HepG2 (cell line): ENCODE data around the gene WDR5B. TPM values are rescaled to one million over a fixed set of nuclear protein-coding genes. Genes with fewer than 3 reads are reported as not detected.
A peak's percentile ranks its signal among the peaks of the same experiment; 100 is the strongest.

Experiments
- ATAC-seq: fragments of 200-7000 bp; cut with Tn5 transposase; 3 replicates; pipeline ENCODE4 v1.9.1; 2020; ENCODE audit warnings: mild to moderate bottlenecking, moderate library complexity
- BruUV-seq: library from RNA; stranded (reverse); fragments of 400-500 nt; replicated peaks from 2 replicates; lab custom pipeline; 2021; lab: Mats Ljungman, UMichigan
- CTCF ChIA-PET: fragments of 300-600 bp; formaldehyde crosslinking; extraction: SDS; loops from one replicate; lab custom pipeline; 2021; ENCODE audit warnings: low total read pairs, inconsistent platforms, low intra/inter-chr PET ratio; lab: Yijun Ruan, JAX
- POLR2A ChIA-PET: fragments of 350-600 bp; sonication (Branson Sonifier 250); formaldehyde crosslinking; loops from one replicate; lab custom pipeline; 2020; ENCODE audit warnings: antibody characterized with exemption, inconsistent platforms; lab: Yijun Ruan, JAX
- DNase-seq: peaks from one replicate; pipeline ENCODE4 v3.0.0-alpha.2; 2015; ENCODE audit warnings: low spot score
- FAIRE-seq: peaks from 3 replicates; lab custom pipeline; 2011; peaks lifted over from hg19 to GRCh38; lab: Jason Lieb, UNC
- H2AFZ ChIP-seq: one replicate; pipeline ENCODE4 v1.6.1; 2011; ENCODE audit warnings: low read length, inconsistent platforms
- H3K27ac ChIP-seq: fragments of 300-600 bp; 3 replicates; pipeline ENCODE4 v1.8.0; 2011; ENCODE audit warnings: mixed run types, mild to moderate bottlenecking, mixed read lengths, low read length, inconsistent platforms; ENCODE audit not compliant: insufficient read depth; ENCODE audit errors: extremely low read length
- H3K27me3 ChIP-seq, 2 experiments: fragments of 200-600 bp in 1 of 2; 2 replicates in 1 of 2; 3 replicates in 1 of 2; pipeline versions ENCODE4 v1.6.0 to v1.8.0; 2011; ENCODE audit warnings: low read length in 2 of 2, mild to moderate bottlenecking in 2 of 2, moderate library complexity in 2 of 2, inconsistent platforms in 1 of 2; ENCODE audit not compliant: insufficient read depth in 2 of 2, control insufficient read depth in 1 of 2
- H3K36me3 ChIP-seq, 2 experiments: fragments of 200-600 bp in 1 of 2; replicated peaks in 1 of 2; 2 replicates in 1 of 2; 3 replicates in 1 of 2; pipeline versions ENCODE4 v1.5.1 to v1.8.0; 2011; ENCODE audit warnings: low read length in 2 of 2, inconsistent platforms in 1 of 2; ENCODE audit not compliant: insufficient read depth in 2 of 2, control insufficient read depth in 1 of 2
- H3K4me1 ChIP-seq: 2 replicates; pipeline ENCODE4 v1.5.1; 2012; ENCODE audit warnings: low read length, inconsistent platforms; ENCODE audit not compliant: insufficient read depth
- H3K4me2 ChIP-seq: 2 replicates; pipeline ENCODE4 v1.6.0; 2011; ENCODE audit warnings: low read depth, low read length, inconsistent platforms
- H3K4me3 ChIP-seq, 3 experiments: fragments of 200-600 bp in 1 of 3; sonication (generic), shearing (Covaris generic) in 1 of 3; replicated peaks in 1 of 3; 2 replicates each; pipeline ENCODE4 v1.5.1; 2011 to 2016; ENCODE audit warnings: low read length in 3 of 3, inconsistent platforms in 2 of 3, low read depth in 2 of 3, mild to moderate bottlenecking in 2 of 3, control low read depth in 1 of 3, mixed read lengths in 1 of 3; ENCODE audit not compliant: insufficient read depth in 1 of 3
- H3K79me2 ChIP-seq: one replicate; pipeline ENCODE4 v1.6.1; 2011; ENCODE audit warnings: low read length, inconsistent platforms; ENCODE audit not compliant: insufficient read depth
- H3K9ac ChIP-seq: 2 replicates; pipeline ENCODE4 v1.6.0; 2011; ENCODE audit warnings: mild to moderate bottlenecking, low read depth, low read length, inconsistent platforms; ENCODE audit not compliant: insufficient read depth
- H3K9me3 ChIP-seq: 2 replicates; pipeline ENCODE4 v1.5.1; 2012; ENCODE audit warnings: mild to moderate bottlenecking, low read length
- H4K20me1 ChIP-seq: 2 replicates; pipeline ENCODE4 v1.6.0; 2011; ENCODE audit warnings: inconsistent platforms, mild to moderate bottlenecking, low read length, moderate library complexity; ENCODE audit not compliant: insufficient read depth
- CERS6 ChIP-seq: sonication (generic); formaldehyde crosslinking; IDR thresholded peaks from 2 replicates; pipeline ENCODE4 v1.5.0; 2020; ENCODE audit warnings: missing genetic modification reagents
- GTF2F1 ChIP-seq: fragments of 150-350 bp; IDR thresholded peaks from 2 replicates; pipeline ENCODE4 v1.6.1; 2014; ENCODE audit warnings: low read length
- HDAC1 ChIP-seq: sonication (generic); formaldehyde crosslinking; IDR thresholded peaks from 2 replicates; pipeline ENCODE4 v1.5.1; 2020; ENCODE audit warnings: mild to moderate bottlenecking, missing genetic modification reagents
- MLX ChIP-seq: IDR thresholded peaks from 2 replicates; pipeline ENCODE4 v1.6.1; 2016
- NAIF1 ChIP-seq: sonication (generic); formaldehyde crosslinking; IDR thresholded peaks from 2 replicates; pipeline ENCODE4 v1.5.0; 2020; ENCODE audit warnings: mild to moderate bottlenecking, missing genetic modification reagents, borderline replicate concordance
- NCOR1 ChIP-seq: fragments of 200-600 bp; sonication (generic); IDR thresholded peaks from 2 replicates; pipeline ENCODE4 v1.7.0; 2017; ENCODE audit warnings: antibody characterized with exemption, low read length, borderline replicate concordance
- NRL ChIP-seq: sonication (generic); formaldehyde crosslinking; IDR thresholded peaks from 2 replicates; pipeline ENCODE4 v1.5.0; 2020; ENCODE audit warnings: missing genetic modification reagents, mild to moderate bottlenecking, moderate library complexity, borderline replicate concordance
- SMAD3 ChIP-seq: sonication (generic); formaldehyde crosslinking; IDR thresholded peaks from 2 replicates; pipeline ENCODE4 v1.4.0; 2020; ENCODE audit warnings: missing genetic modification reagents
- SOX6 ChIP-seq, 2 experiments: fragments of 450-650 bp in 1 of 2; sonication (generic) in 1 of 2; formaldehyde crosslinking in 1 of 2; IDR thresholded peaks; 2 replicates each; pipeline versions ENCODE4 v1.4.0 to v1.6.1; 2017 to 2020; ENCODE audit warnings: antibody characterized with exemption in 1 of 2, mild to moderate bottlenecking in 1 of 2, missing genetic modification reagents in 1 of 2
- TEF ChIP-seq: sonication (generic); formaldehyde crosslinking; IDR thresholded peaks from 2 replicates; pipeline ENCODE4 v1.5.0; 2020; ENCODE audit warnings: missing genetic modification reagents
- ZIK1 ChIP-seq: sonication (generic); formaldehyde crosslinking; IDR thresholded peaks from 2 replicates; pipeline ENCODE4 v1.5.0; 2020; ENCODE audit warnings: mild to moderate bottlenecking, low read depth, missing genetic modification reagents, borderline replicate concordance
- ZNF276 ChIP-seq: sonication (generic); formaldehyde crosslinking; IDR thresholded peaks from 2 replicates; pipeline ENCODE4 v1.4.0; 2020; ENCODE audit warnings: mild to moderate bottlenecking, low read depth, missing genetic modification reagents
- ZNF431 ChIP-seq: sonication (generic); formaldehyde crosslinking; IDR thresholded peaks from 2 replicates; pipeline ENCODE4 v1.9.0; 2022; ENCODE audit warnings: missing genetic modification reagents, low read depth, mild to moderate bottlenecking, borderline replicate concordance
- ZNF850 ChIP-seq: sonication (generic); formaldehyde crosslinking; conservative IDR thresholded peaks from 2 replicates; pipeline ENCODE4 v1.9.0; 2021; ENCODE audit warnings: mild to moderate bottlenecking, missing genetic modification reagents
- WGBS: methylation state at CpG from one replicate; pipeline ENCODE4 v1.1.6; 2017; ENCODE audit warnings: low lambda C conversion rate; 5-methylcytosine and 5-hydroxymethylcytosine counted together
- in situ Hi-C: cut with HindIII; loops from 2 replicates; pipeline ENCODE4 v1.10.0; 2017; ENCODE audit warnings: low pct_unique_long_range_greater_than_20kb; ENCODE audit not compliant: extremely low pct_ligation_motif_present
- intact Hi-C: fragments of 100-400 bp; cut with micrococcal nuclease; formaldehyde crosslinking; loops from one replicate; pipeline ENCODE4 v1.10.0; 2022; ENCODE audit not compliant: unreplicated experiment
- polyA plus RNA-seq, 8 experiments: library from polyadenylated mRNA; depleted of rRNA in 3 of 8; stranded (reverse) in 7 of 8; unstranded in 1 of 8; fragments of >200 nt; fragmentation: Illumina TruSeq in 4 of 8; extraction: Trizol in 4 of 8; gene quantifications; 2 replicates each; pipeline versions ENCODE4 v1.2.1 to v1.2.3, GENCODE V29; 2011 to 2016; ENCODE audit warnings: low read depth in 4 of 8, missing spikeins in 1 of 8, mixed read lengths in 1 of 8; ENCODE audit not compliant: insufficient read depth in 1 of 8
- total RNA-seq, 5 experiments: library from RNA; depleted of rRNA; stranded (reverse); fragments of >200 nt; fragmentation: Illumina TruSeq; extraction: Trizol; gene quantifications; 2 replicates each; pipeline ENCODE4 v1.2.3, GENCODE V29; 2016; ENCODE audit warnings: low read depth in 1 of 5

Gene WDR5B
- total and polyA plus RNA-seq, 2 of the 13 experiments (the other 11 are each of a cell fraction or from before 2014, with no cell fraction given), result 2.5 to 3.6 TPM

- TF ChIP-seq TEF (CRISPR knock-in tag) (peak; percentile 73; the same call in 1 of the 2 replicates), NCOR1 (no peak), ZIK1 (peak; percentile 33; the same call in 1 of the 2 replicates), NAIF1 (no peak)
Observed at GRCh38 chr3:122383771-122384697, 31.8 kb downstream of the WDR5B start, which contains the start of gene FAM162A (continued).

GRCh38 chr3:122382888-122383666, 32.8 kb downstream of the WDR5B start, which contains the start of gene MIX23:
Gene MIX23 (minus strand): TSS chr3:122383231. CDS start chr3:122383224, 7 bp downstream.
- intact Hi-C loops, result loop anchor here (1.0 to 10.0 kb wide), 2 partner anchors 18 to 838 kb away; partner anchors contain the start of gene POLQ
- POLR2A ChIA-PET, result interaction anchor here (0.7 to 4.0 kb wide), 12 partner anchors 9 to 296 kb away, joined by 3 to 103 read pairs (median 10); partner anchors contain the start of genes PARP14 and WDR5B
- no peaks in the 10 kb centered on the region for H4K20me1 ChIP-seq
- H3K27me3 ChIP-seq, result no peaks in the 10 kb centered on the region; a peak in 1 of 5 replicates
- peaks cover 73% of the 10 kb centered on the region for H3K4me1 ChIP-seq
- in situ Hi-C loops, result no loop called here
- DNase-seq (peak; percentile 88), FAIRE-seq (peak; percentile 86), ATAC-seq (peak; percentile 77)
- no peaks in the 10 kb centered on the region for H3K9me3 ChIP-seq
- peak within 1 kb of the TSS; percentile 80 for H3K9ac ChIP-seq
- peaks cover 0 to 3% of the 10 kb centered on the region in 2 experiments; a peak in 1 of 5 replicates for H3K36me3 ChIP-seq
- H3K4me3 ChIP-seq, result peak within 1 kb of the TSS; percentile 83 to 96 (median 84)
- H2AFZ ChIP-seq, result peak within 1 kb of the TSS; percentile 51
- peak within 1 kb of the TSS; percentile 97 for H3K4me2 ChIP-seq
- 2% methylated on average over 30 of the region's 31 CpGs for WGBS
- no TSS peak for BruUV-seq
- H3K79me2 ChIP-seq, result peaks cover 89% of the 10 kb centered on the region
- H3K27ac ChIP-seq, result peak within 1 kb of the TSS; percentile 88
- CTCF ChIA-PET, result interaction anchor here (1.6 kb wide), 1 partner anchor 77 kb away, joined by 8 read pairs; no protein-coding TSS in a partner anchor
- TF ChIP-seq ZNF276 (CRISPR knock-in tag) (0 out of 2 replicates have a peak, but pooled peaks have one; percentile 49), SMAD3 (CRISPR knock-in tag) (peak; percentile 19; the same call in 1 of the 2 replicates), CERS6 (CRISPR knock-in tag) (no peak), GTF2F1 (no peak), ZNF850 (CRISPR knock-in tag) (no peak; the same call in 1 of the 2 replicates), ZNF431 (CRISPR knock-in tag) (peak; percentile 75; the same call in 1 of the 2 replicates), NRL (peak; percentile 69; the same call in 1 of the 2 replicates), SOX6 (IDR thresholded peaks at IDR 0.05) (no peak), SOX6 (CRISPR knock-in tag; IDR thresholded peaks at IDR 0.05) (peak; percentile 61), HDAC1 (CRISPR knock-in tag) (0 out of 2 replicates have a peak, but pooled peaks have one; percentile 81), MLX (CRISPR knock-in tag) (0 out of 2 replicates have a peak, but pooled peaks have one; percentile 45)
